Measurements from ENCODE around the gene GRIK1. TPM values are rescaled to one million over a fixed set of nuclear protein-coding genes. Genes with fewer than 3 reads are reported as not detected.

The GRIK1 gene
- polyA plus RNA-seq, 1 donor (not counting 4 experiments of a cell fraction or from before 2014, with no cell fraction given): not detected

GRCh38 chr21:29643289-29643688, 296.5 kb downstream of the GRIK1 start:
- Histone ChIP-seq H3K36me3 (ENCODE audit: control insufficient read depth in 2 of 2, extremely low read depth in 1 of 2, insufficient read depth in 2 of 2, low read length in 2 of 2) (no peaks in the 10 kb centered on the region), H3K4me1 (ENCODE audit: control insufficient read depth, extremely low read depth, insufficient read depth, low read length) (no peaks in the 10 kb centered on the region), H3K4me2 (ENCODE audit: control insufficient read depth, extremely low read depth, insufficient read depth, low read depth, low read length) (no peak overlapping the region), H2AFZ (ENCODE audit: control insufficient read depth, low read length) (no peak overlapping the region), H4K20me1 (ENCODE audit: control insufficient read depth, extremely low read depth, insufficient read depth, low read length) (no peaks in the 10 kb centered on the region), H3K27ac (ENCODE audit: control insufficient read depth, insufficient read depth, low read length) (no peak overlapping the region), H3K4me3 (ENCODE audit: control insufficient read depth in 2 of 3, extremely low read depth in 1 of 3, insufficient read depth in 2 of 3, low read depth in 1 of 3, low read length in 3 of 3) (no peak overlapping the region), H3K9me1 (ENCODE audit: control insufficient read depth, extremely low read depth, insufficient read depth, low read length) (no peaks in the 10 kb centered on the region), H3K79me2 (ENCODE audit: control insufficient read depth, insufficient read depth, low read length) (no peaks in the 10 kb centered on the region), H3K9ac (ENCODE audit: control insufficient read depth, extremely low read depth, insufficient read depth, low read length) (no peak overlapping the region), H3K9me3 (ENCODE audit: control insufficient read depth, low read depth, low read length) (no peaks in the 10 kb centered on the region), H3K27me3 (ENCODE audit: control insufficient read depth, extremely low read depth, insufficient read depth, low read length) (no peaks in the 10 kb centered on the region)
- dilution Hi-C loops (cut with MboI; ENCODE audit: extremely low pct_ligation_motif_present, low sequenced_read_pairs): no loop called here
- DNase-seq (ENCODE audit: low read depth, low spot score) (no peak), FAIRE-seq (no peak)
- no peak for TF ChIP-seq EZH2 (IDR thresholded peaks at IDR 0.05; ENCODE audit: low read length)
- no peak for TF ChIP-seq CTCF (optimal IDR thresholded peaks at IDR 0.05 in 1 of 3, IDR thresholded peaks at IDR 0.05 in 1 of 3, conservative IDR thresholded peaks at IDR 0.05 in 1 of 3; ENCODE audit: extremely low read depth in 1 of 3, insufficient read depth in 2 of 3, low read length in 3 of 3)

GRCh38 chr21:29642551-29643245, 297.1 kb downstream of the GRIK1 start:
- no peaks in the 10 kb centered on the region for H3K9me1 ChIP-seq (ENCODE audit: control insufficient read depth, extremely low read depth, insufficient read depth, low read length)
- FAIRE-seq: no peak
- no peaks in the 10 kb centered on the region for H4K20me1 ChIP-seq (ENCODE audit: control insufficient read depth, extremely low read depth, insufficient read depth, low read length)
- no peaks in the 10 kb centered on the region for H3K9me3 ChIP-seq (ENCODE audit: control insufficient read depth, low read depth, low read length)
- H3K4me1 ChIP-seq (ENCODE audit: control insufficient read depth, extremely low read depth, insufficient read depth, low read length): no peaks in the 10 kb centered on the region
- no peaks in the 10 kb centered on the region for H3K27me3 ChIP-seq (ENCODE audit: control insufficient read depth, extremely low read depth, insufficient read depth, low read length)
- no peaks in the 10 kb centered on the region for H3K36me3 ChIP-seq (ENCODE audit: control insufficient read depth in 2 of 2, extremely low read depth in 1 of 2, insufficient read depth in 2 of 2, low read length in 2 of 2)
- no peak for DNase-seq (ENCODE audit: low read depth, low spot score)
- no peak overlapping the region for H3K4me2 ChIP-seq (ENCODE audit: control insufficient read depth, extremely low read depth, insufficient read depth, low read depth, low read length)
- dilution Hi-C loops (cut with MboI; ENCODE audit: extremely low pct_ligation_motif_present, low sequenced_read_pairs): no loop called here
- no peak overlapping the region for H2AFZ ChIP-seq (ENCODE audit: control insufficient read depth, low read length)
- no peak for TF ChIP-seq CTCF (optimal IDR thresholded peaks at IDR 0.05 in 1 of 3, IDR thresholded peaks at IDR 0.05 in 1 of 3, conservative IDR thresholded peaks at IDR 0.05 in 1 of 3; ENCODE audit: extremely low read depth in 1 of 3, insufficient read depth in 2 of 3, low read length in 3 of 3)
- no peak for TF ChIP-seq EZH2 (IDR thresholded peaks at IDR 0.05; ENCODE audit: low read length)
- no peak overlapping the region for H3K27ac ChIP-seq (ENCODE audit: control insufficient read depth, insufficient read depth, low read length)
- H3K9ac ChIP-seq (ENCODE audit: control insufficient read depth, extremely low read depth, insufficient read depth, low read length): no peak overlapping the region
- no peaks in the 10 kb centered on the region for H3K79me2 ChIP-seq (ENCODE audit: control insufficient read depth, insufficient read depth, low read length)
- H3K4me3 ChIP-seq (ENCODE audit: control insufficient read depth in 2 of 3, extremely low read depth in 1 of 3, insufficient read depth in 2 of 3, low read depth in 1 of 3, low read length in 3 of 3): no peak overlapping the region

Measured in keratinocyte (primary cell).